IPS DF 4.7 (cell line): ENCODE measurements around the gene GPR162.

Experiments used
- DNase-seq: peaks from one replicate; pipeline ENCODE4 v3.0.0-alpha.2; 2013; ENCODE audit warnings: low spot score; ENCODE audit errors: extremely low read depth

The GPR162 gene

DNA sequence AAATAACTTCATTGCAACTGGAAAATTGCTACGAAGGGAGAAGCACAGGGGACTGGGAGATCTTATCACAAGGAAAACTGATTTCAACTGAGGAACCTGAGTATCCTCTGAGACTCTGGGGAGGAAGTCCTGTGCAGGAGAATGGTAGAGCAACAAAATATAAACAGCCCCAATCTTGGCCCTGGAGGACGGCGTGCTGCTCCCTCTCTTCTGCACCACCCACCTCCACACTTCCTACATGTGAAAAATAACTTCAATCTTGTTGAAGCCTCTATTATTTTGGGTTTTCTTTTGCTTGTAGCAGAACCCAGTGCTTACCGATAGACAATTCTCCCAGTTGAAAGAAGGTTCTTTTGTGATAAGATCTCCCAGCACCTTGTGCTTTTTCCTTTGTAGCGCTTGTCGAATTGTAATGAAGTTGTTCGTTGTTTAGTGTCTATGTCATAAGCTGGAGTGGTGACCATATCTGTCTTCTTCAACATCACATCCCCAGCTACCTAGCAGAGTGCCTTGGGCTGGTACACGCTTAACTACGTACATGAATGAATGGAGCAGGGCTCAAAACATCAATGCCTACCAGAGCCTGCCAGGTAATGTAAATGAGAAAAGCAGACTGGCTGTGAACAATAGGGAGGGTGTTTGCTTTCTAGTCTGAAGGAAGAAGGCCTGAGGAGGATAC is 35.1 kb upstream of the GPR162 start:
- DNase-seq, result no peak

DNA sequence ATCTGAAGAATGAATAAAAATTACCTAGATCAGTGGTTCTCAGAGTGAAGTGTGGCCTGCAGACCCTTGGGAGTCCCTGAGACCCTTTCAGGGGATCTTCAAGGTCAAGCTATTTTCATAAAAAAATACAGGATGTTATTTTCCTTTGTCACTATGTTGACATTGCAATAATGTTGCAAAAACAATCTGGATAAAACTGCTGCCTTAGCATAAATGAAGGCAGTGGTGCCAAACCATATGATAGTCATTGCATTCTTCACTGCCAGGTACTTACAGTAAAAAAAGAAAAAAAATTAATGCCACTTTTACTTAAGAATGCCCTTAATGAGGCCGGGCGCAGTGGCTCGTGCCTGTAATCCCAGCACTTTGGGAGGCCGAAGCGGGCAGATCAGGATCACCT is 34.3 kb upstream of the GPR162 start:
- no peak for DNase-seq

DNA sequence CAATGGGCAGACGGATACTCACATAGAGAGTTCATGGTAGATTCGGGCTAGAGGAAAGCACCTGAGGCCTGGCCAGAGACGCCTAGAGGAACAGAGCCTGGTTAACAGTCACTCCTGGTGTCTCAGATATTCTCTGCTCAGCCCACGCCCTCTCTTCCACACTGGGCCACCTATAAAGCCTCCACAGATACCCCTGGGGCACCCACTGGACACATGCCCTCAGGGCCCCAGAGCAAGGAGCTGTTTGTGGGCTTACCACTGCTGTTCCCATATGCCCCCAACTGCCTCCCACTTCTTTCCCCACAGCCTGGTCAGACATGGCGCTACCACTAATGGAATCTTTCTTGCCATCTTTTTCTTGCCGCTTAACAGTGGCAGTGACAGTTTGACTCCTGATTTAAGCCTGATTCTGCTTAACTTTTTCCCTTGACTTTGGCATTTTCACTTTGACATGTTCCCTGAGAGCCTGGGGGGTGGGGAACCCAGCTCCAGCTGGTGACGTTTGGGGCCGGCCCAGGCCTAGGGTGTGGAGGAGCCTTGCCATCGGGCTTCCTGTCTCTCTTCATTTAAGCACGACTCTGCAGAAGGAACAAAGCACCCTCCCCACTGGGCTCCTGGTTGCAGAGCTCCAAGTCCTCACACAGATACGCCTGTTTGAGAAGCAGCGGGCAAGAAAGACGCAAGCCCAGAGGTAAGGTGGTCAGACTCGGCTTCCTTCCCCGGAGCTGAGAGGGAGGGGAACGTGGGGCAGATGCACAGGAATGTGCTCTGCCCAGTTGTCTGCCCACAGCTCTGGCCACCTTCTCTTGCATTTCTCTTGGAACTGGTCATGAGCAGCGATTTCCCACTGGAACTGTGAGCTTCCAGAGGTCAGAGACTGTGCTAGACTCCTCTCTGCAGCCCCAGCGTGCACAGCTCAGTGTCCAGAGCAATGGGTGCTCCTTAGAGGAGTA is 32.4 kb upstream of the GPR162 start, which contains the start of gene CD4:
Gene CD4, plus strand, starts transcription at position 557 of the 953 bp plus-strand sequence. CDS start 10,611 bp downstream, outside the sequence.
- no peak for DNase-seq

DNA sequence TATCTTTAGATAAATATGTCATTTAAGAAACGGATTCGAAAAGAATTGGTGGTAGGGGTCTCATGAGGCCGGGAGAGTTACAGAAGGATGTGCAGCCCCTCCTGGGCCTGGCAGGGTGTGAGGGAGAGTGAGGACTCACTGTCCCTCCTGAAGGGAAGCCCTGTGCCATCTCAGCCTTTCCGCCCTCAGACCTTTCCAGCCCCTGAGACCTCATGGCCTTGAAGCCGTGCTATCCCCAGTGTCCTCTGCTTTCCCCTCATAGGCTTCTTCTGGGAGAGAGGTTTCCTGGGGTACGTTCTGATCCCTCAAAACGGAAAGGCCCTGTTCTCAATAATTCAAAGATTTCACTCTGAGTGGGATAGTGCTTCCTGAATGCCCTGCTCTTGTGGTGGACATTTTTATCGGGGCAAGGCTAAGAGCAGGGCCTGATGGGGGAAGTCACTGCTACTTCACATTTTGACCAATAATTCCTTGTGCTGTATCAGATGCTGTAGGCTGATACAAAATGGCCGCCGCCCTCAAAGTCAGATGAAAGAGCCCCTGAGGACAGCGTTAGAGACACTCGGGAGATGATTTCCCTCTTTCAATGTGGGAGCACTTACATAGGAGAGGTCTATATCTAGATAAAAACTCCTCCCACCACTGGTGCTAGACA is 31.0 kb upstream of the GPR162 start:
- DNase-seq, result no peak

DNA sequence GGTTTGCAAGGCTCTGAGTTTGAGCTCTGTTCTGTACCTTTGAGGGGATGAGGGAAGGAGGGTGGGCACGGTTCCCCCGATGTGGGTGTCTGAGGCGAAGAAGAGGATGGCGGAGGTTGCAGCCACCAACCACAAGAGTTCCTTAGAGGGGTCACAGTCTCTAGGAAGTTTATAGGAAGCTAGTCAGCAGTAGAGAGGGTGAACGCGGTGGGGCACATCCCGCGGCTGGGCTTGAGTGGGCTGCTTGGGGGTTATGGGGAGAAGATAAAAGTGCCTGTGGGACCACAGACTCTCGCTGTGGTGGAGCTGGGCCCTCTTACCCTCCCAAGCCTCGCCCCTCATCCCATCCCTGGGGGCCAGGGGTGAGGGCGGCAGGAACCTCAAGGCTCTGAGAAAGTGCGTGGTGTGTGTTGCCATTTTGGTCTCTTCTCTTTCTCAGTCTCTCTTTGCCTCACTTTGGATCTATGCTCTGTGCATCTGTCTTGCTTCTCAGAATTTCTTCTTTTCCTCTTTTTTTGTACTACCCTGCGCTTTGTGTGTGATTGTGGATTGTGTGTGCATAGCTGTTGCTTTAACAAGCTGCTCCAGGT is 29.6 kb upstream of the GPR162 start:
- no peak for DNase-seq

- no peak for DNase-seq
Observed at GRCh38 chr12:6792522-6793201, 29.0 kb upstream of the GPR162 start.

DNA sequence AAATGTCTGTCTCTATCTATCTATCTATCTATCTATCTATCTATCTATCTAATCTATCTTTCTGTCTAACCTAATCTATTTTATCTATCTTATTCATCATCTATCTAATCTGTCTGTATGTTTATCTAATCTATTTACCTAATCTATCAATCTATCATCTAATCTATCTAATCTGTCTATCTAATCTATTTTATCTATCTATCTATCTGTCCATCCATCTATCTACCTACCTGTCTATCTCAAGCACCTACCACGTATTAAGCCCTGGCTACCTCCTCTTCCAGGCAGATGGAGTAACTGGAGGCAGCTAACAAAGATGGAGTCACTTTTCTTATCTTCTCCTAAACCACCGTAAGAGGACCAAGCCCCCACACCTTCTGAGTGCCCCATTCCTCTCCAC is 26.5 kb upstream of the GPR162 start:
- no peak for DNase-seq

- no peak for DNase-seq
Observed at GRCh38 chr12:6796576-6796975, 25.0 kb upstream of the GPR162 start.

DNA sequence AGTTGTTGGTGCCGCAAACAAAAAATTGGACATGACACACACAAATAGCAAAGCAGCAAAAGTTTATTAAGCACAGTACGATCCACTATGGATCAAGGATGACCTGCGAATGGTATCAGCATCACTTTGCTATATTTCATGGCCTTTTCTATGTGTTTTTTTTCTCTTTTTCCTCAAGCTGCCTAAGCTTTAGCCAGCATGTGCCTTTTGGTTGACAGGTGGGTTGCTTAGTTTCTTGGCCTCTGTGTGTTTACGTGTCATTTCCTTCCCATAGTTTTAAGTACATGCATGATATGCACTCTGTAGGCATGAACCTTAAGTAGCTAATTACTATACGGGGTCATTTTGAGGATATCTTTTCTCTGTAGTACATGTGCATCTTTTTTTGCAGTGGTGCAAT is 22.5 kb upstream of the GPR162 start:
- no peak for DNase-seq

DNA sequence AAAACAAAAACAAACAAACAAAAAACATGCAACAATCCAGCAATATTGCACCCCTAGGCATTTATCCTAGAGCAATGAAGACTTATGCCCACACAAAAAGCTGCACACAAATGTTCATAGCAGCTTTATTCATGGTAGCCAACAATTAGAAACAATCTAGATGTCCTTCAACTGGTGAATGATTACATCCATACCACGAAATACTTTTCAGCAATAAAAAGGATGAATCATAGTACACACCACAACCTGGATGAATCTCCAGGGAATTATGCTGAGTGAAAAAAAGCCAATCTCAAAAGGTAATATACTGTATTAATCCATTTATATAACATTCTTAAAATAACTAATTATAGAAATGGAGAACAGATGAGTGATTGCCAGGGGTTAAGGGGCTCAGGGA is 14.5 kb upstream of the GPR162 start:
- DNase-seq, result no peak

GRCh38 chr12:6809056-6809455 is 12.6 kb upstream of the GPR162 start:
- no peak for DNase-seq

GRCh38 chr12:6810758-6811157 is 10.9 kb upstream of the GPR162 start:
- DNase-seq, result no peak

GRCh38 chr12:6813363-6813762 is 8.3 kb upstream of the GPR162 start:
- no peak for DNase-seq

DNA sequence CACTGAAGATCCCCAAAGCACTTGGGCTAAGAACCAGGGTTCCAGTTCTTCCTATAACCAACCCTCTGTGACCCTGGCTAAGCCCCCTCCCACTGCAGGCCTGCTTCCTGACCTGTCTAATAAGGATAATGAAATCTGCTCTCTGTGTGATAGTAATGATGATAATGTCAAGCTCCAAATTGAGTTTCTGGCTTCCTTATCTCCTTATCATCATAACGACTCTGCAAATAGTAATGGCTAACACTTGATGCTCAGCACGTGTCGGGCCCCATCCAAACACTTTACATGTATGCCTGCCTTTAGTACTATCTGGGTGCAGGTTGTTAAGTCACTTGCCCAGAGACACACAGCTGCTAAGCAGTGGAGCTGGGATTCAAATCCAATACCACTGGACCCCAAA is 5.0 kb upstream of the GPR162 start:
- DNase-seq, result no peak

- no peak for DNase-seq
Observed at GRCh38 chr12:6817098-6817497, 4.5 kb upstream of the GPR162 start.

- DNase-seq, result no peak
Observed at GRCh38 chr12:6817662-6818157, 3.9 kb upstream of the GPR162 start.

GRCh38 chr12:6818222-6818621 is 3.4 kb upstream of the GPR162 start:
- DNase-seq, result no peak

- no peak for DNase-seq
Observed at GRCh38 chr12:6818645-6819044, 3.0 kb upstream of the GPR162 start.

GRCh38 chr12:6819106-6820030 is 2.3 kb upstream of the GPR162 start:
- no peak for DNase-seq

DNA sequence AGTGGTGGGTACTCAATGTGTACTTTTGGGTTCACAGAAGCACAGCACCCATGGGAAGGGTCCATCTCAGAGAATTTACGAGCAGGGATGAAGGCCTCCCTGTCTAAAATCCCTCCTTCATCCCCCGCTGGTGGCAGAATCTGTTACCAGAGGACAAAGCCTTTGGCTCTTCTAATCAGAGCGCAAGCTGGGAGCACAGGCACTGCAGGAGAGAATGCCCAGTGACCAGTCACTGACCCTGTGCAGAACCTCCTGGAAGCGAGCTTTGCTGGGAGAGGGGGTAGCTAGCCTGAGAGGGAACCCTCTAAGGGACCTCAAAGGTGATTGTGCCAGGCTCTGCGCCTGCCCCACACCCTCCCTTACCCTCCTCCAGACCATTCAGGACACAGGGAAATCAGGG is 1.5 kb upstream of the GPR162 start:
- DNase-seq, result no peak
